ENCODE measurements around the gene NAA60. TPM values are rescaled to one million over a fixed set of nuclear protein-coding genes. Genes with fewer than 3 reads are reported as not detected.

The NAA60 gene
- total RNA-seq, 1 donor from 2014 or later = 58.4 TPM

DNA sequence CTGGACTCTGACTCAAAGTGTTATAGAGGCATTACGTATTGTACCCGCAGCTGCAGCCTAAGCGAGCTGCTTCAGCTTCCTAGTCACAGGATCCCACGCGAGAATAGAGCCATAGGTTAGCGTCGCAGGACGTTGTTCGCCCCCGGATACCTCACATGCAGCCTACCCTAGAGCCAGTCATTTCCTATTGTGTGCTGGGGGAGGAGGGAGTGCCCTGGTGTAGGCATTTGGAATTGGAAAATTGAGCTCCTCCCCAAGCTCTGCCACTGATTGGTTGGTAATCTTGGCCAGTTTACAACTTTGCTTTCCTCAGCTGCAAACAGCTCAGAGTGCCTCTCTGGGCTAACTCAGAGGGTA is 530 bp downstream of the NAA60 start:
- H3K9me3 ChIP-seq = peaks cover 5% of the 10 kb centered on the region
- H3K36me3 ChIP-seq = peaks cover 0 to 20% of the 10 kb centered on the region in 2 donors
- H3K27me3 ChIP-seq = no peaks in the 10 kb centered on the region
- no peak for TF ChIP-seq POLR2A (IDR thresholded peaks at IDR 0.05)
- TF ChIP-seq, protein P1, sequence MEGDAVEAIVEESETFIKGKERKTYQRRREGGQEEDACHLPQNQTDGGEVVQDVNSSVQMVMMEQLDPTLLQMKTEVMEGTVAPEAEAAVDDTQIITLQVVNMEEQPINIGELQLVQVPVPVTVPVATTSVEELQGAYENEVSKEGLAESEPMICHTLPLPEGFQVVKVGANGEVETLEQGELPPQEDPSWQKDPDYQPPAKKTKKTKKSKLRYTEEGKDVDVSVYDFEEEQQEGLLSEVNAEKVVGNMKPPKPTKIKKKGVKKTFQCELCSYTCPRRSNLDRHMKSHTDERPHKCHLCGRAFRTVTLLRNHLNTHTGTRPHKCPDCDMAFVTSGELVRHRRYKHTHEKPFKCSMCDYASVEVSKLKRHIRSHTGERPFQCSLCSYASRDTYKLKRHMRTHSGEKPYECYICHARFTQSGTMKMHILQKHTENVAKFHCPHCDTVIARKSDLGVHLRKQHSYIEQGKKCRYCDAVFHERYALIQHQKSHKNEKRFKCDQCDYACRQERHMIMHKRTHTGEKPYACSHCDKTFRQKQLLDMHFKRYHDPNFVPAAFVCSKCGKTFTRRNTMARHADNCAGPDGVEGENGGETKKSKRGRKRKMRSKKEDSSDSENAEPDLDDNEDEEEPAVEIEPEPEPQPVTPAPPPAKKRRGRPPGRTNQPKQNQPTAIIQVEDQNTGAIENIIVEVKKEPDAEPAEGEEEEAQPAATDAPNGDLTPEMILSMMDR (IDR thresholded peaks at IDR 0.05) = no peak
- TF ChIP-seq POLR2AphosphoS5 (IDR thresholded peaks at IDR 0.05; ENCODE audit: insufficient read depth in 1 of 2, low read depth in 1 of 2) = no peak
- H3K27ac ChIP-seq = no peak overlapping the region
- H3K4me1 ChIP-seq = peaks cover 7% of the 10 kb centered on the region
- intact Hi-C loops (cut with DNase I) = no loop called here
- H3K4me3 ChIP-seq = peak overlapping the region; percentile 52 to 59
- DNase-seq (ENCODE audit: extremely low spot score in 2 of 2) = no peak

DNA sequence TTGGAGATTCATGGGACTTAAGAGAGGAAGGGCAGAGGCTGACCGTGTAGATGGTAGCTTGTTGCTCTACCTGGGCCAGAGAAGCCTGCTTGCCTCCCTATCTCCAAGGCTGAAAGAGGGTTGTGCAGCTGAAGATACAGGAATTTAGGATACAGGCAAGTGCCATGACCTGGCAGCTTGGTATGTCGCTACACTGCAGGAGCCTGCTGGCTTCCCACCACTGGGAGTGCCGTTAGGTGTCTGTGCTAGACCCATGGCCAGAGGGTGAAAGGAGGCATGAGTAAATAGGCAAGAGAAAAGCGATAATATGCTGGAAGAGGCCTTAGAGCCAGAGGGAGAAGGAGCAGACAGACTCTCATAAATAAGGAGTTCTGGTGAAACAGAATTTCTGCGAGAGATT is 10.6 kb downstream of the NAA60 start:
- intact Hi-C loops (cut with DNase I) = no loop called here
- H3K27me3 ChIP-seq = no peaks in the 10 kb centered on the region
- peaks cover 15% of the 10 kb centered on the region for H3K4me1 ChIP-seq
- H3K27ac ChIP-seq = no peak overlapping the region
- TF ChIP-seq, protein P1 (IDR thresholded peaks at IDR 0.05) = no peak
- TF ChIP-seq POLR2AphosphoS5 (IDR thresholded peaks at IDR 0.05; ENCODE audit: insufficient read depth in 1 of 2, low read depth in 1 of 2) = no peak
- TF ChIP-seq POLR2A (IDR thresholded peaks at IDR 0.05) = no peak
- DNase-seq (ENCODE audit: extremely low spot score in 2 of 2) = no peak
- no peaks in the 10 kb centered on the region for H3K36me3 ChIP-seq
- H3K9me3 ChIP-seq = no peaks in the 10 kb centered on the region
- H3K4me3 ChIP-seq = no peak overlapping the region

DNA sequence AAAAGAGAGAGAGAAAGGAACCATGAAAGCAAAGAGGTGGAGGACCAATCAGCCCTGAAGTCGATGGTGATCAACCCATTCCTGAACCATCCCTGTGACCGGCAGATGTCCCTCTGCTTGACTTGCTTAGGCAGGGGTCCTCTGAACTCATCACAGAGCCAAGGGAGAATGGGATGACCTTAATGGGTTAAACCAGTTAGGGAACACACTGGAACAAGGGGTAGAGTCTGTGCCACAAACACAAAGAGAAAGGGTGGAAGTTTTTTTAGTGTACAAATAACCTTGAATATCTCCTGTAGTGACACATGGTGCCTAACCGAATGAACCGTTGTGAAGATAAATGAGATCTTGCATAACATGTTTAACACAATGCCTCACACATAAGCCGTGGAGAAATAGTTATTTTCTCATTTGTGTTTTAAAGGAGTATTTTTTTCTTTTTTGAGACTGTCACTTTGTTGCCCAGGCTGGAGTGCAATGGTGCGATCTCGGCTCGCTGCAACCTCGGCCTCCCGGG is 11.2 kb downstream of the NAA60 start:
- H3K36me3 ChIP-seq = no peaks in the 10 kb centered on the region
- peaks cover 21% of the 10 kb centered on the region for H3K4me1 ChIP-seq
- DNase-seq (ENCODE audit: extremely low spot score in 2 of 2) = no peak
- TF ChIP-seq, protein P1 (IDR thresholded peaks at IDR 0.05) = no peak
- no peak for TF ChIP-seq POLR2A (IDR thresholded peaks at IDR 0.05)
- TF ChIP-seq POLR2AphosphoS5 (IDR thresholded peaks at IDR 0.05; ENCODE audit: insufficient read depth in 1 of 2, low read depth in 1 of 2) = no peak
- no peak overlapping the region for H3K4me3 ChIP-seq
- no peaks in the 10 kb centered on the region for H3K9me3 ChIP-seq
- intact Hi-C loops (cut with DNase I) = no loop called here
- H3K27ac ChIP-seq = no peak overlapping the region
- no peaks in the 10 kb centered on the region for H3K27me3 ChIP-seq

DNA sequence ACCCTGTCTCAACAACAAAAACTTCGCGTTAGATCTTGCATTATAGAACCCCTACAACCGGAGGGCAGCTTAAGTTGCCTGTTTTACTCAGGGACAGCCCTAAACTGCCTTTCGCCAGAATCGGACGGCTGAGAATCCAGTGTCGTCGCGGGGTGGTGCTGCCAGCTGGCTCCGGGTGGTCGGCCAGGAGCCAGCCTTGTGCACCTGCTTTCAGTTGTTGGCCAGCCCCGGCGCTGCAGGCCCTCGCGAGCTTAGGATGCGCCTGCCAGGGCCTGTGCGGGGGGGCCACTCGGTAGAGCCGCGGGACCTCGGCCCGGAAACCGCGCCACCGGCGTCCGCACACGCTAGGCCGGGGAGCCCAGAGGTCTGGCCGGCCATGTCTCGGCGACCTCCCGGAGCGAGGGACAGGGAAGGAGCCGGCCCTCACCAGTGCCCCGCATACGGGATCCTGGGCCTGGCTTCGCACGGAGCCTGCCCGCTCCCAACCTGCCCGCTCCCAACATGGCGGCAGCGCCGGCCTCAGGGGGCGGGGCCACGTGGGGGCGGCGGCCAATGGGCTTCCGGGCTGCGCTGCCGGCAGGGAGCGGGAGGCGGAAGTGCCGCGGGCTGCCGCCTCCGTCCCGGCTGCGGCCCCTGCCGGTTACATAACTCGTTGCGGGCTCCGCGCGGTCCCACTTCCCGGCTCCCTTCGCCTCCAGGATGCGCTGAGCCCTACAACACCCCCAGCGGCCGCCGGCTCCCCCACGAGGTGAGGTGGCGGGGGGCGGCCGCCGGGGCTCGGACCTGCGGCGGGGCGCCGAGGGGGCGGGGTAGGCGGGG is 14.2 kb downstream of the NAA60 start:
- TF ChIP-seq, protein P1 (IDR thresholded peaks at IDR 0.05) = no peak
- TF ChIP-seq POLR2AphosphoS5 (IDR thresholded peaks at IDR 0.05; ENCODE audit: insufficient read depth in 1 of 2, low read depth in 1 of 2) (peak in 1 of 2 donors; percentile 87), POLR2A (IDR thresholded peaks at IDR 0.05) (no peak)
- no peak for DNase-seq (ENCODE audit: extremely low spot score in 2 of 2)
- no peaks in the 10 kb centered on the region for H3K27me3 ChIP-seq
- no peaks in the 10 kb centered on the region for H3K36me3 ChIP-seq
- intact Hi-C loops (cut with DNase I) = no loop called here
- H3K4me3 ChIP-seq = peak overlapping the region; percentile 66 to 81
- H3K4me1 ChIP-seq = peaks cover 45% of the 10 kb centered on the region
- peak overlapping the region; percentile 88 for H3K27ac ChIP-seq
- no peaks in the 10 kb centered on the region for H3K9me3 ChIP-seq

DNA sequence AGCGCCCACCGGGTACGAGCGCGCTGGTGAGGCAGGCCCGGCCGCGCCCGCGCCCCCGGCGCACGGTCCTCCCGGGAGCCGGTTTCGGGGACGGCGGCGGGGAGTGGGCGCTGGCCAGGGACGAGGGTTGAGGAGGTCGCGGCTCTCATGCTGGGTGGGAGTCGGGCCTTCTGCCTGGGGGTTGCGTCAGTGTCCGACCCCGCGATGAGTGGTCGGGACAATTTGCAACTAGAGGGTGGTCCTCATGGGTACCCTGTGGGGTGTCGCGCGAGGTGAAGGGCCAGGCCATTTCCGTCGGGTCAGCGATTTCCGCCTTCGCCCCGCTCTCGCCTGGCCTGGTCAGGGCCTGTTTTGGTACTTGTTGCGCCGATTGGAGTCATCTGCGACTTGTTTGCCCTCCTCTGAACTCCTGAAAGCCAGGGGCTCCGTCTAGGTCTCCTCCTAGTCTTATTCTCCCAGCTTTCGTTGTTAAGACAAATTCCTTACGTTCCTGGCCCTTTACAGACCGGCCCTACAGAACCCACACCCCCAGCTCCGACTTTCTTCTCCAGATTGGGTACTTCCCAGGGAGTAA is 14.9 kb downstream of the NAA60 start:
- Histone ChIP-seq H3K4me3 (peak overlapping the region; percentile 66 to 81), H3K36me3 (no peaks in the 10 kb centered on the region), H3K4me1 (peaks cover 49% of the 10 kb centered on the region), H3K9me3 (no peaks in the 10 kb centered on the region), H3K27ac (peak overlapping the region; percentile 88), H3K27me3 (no peaks in the 10 kb centered on the region)
- TF ChIP-seq, protein P1 (IDR thresholded peaks at IDR 0.05) = no peak
- TF ChIP-seq POLR2A (IDR thresholded peaks at IDR 0.05) (no peak), POLR2AphosphoS5 (IDR thresholded peaks at IDR 0.05; ENCODE audit: insufficient read depth in 1 of 2, low read depth in 1 of 2) (no peak)
- DNase-seq (ENCODE audit: extremely low spot score in 2 of 2) = no peak
- intact Hi-C loops (cut with DNase I) = no loop called here

All from vagina (tissue), 2 donors.